CD14-positive monocyte (primary cell): ENCODE measurements around the gene ITPR1. TPM values are rescaled to one million over a fixed set of nuclear protein-coding genes. Genes with fewer than 3 reads are reported as not detected.

Experiments used
- DNase-seq, 3 donors: peaks; one replicate each; pipeline ENCODE4 v3.0.0-alpha.2; 2011 to 2022
- H2AFZ ChIP-seq: 2 replicates; pipeline ENCODE4 v1.6.0; 2012; ENCODE audit warnings: mild to moderate bottlenecking, low read depth, low read length, inconsistent platforms; ENCODE audit not compliant: insufficient read depth, poor library complexity, severe bottlenecking
- H3K27ac ChIP-seq, 2 donors: 1 replicate in 1 of 2; 2 replicates in 1 of 2; pipeline ENCODE4 v1.5.1; 2012 to 2013; ENCODE audit warnings: low read length in 2 of 2, control low read depth in 1 of 2, inconsistent platforms in 1 of 2, low read depth in 1 of 2, mild to moderate bottlenecking in 1 of 2
- H3K27me3 ChIP-seq, 2 donors: one replicate each; pipeline versions ENCODE4 v1.6.0 to v1.6.1; 2011 to 2013; ENCODE audit warnings: low read length in 2 of 2; ENCODE audit not compliant: control insufficient read depth in 2 of 2, insufficient read depth in 2 of 2
- H3K36me3 ChIP-seq, 2 donors: replicated peaks in 1 of 2; 1 replicate in 1 of 2; 2 replicates in 1 of 2; pipeline versions ENCODE4 v1.5.1 to v1.6.1; 2012 to 2013; ENCODE audit warnings: low read length in 2 of 2, control low read depth in 1 of 2, inconsistent platforms in 1 of 2, mild to moderate bottlenecking in 1 of 2; ENCODE audit not compliant: insufficient read depth in 2 of 2, control insufficient read depth in 1 of 2
- H3K4me1 ChIP-seq, 2 donors: 1 replicate in 1 of 2; 2 replicates in 1 of 2; pipeline versions ENCODE4 v1.5.1 to v1.6.1; 2012 to 2013; ENCODE audit warnings: low read length in 2 of 2, control low read depth in 1 of 2, inconsistent platforms in 1 of 2, mild to moderate bottlenecking in 1 of 2, moderate library complexity in 1 of 2; ENCODE audit not compliant: insufficient read depth in 2 of 2, control insufficient read depth in 1 of 2
- H3K4me2 ChIP-seq: replicated peaks from 2 replicates; pipeline ENCODE3; 2012; ENCODE audit warnings: low read length, moderate library complexity, mild to moderate bottlenecking; ENCODE audit not compliant: poor library complexity, severe bottlenecking; ENCODE audit errors: extremely low read depth
- H3K4me3 ChIP-seq, 3 experiments: fragments of 200-600 bp in 1 of 3; sonication (generic) in 1 of 3; replicated peaks in 1 of 3; 1 replicate in 2 of 3; 2 replicates in 1 of 3; pipeline ENCODE4 v1.5.1; 2011 to 2013; ENCODE audit warnings: low read length in 3 of 3, mild to moderate bottlenecking in 3 of 3, control low read depth in 2 of 3, low read depth in 2 of 3, inconsistent platforms in 1 of 3, moderate library complexity in 1 of 3
- H3K79me2 ChIP-seq: 2 replicates; pipeline ENCODE4 v1.6.0; 2012; ENCODE audit warnings: mild to moderate bottlenecking, control low read depth, inconsistent platforms, low read length, moderate library complexity; ENCODE audit not compliant: insufficient read depth
- H3K9ac ChIP-seq: 2 replicates; pipeline ENCODE4 v1.6.0; 2017; ENCODE audit warnings: low read length, mild to moderate bottlenecking; ENCODE audit not compliant: insufficient read depth, poor library complexity, severe bottlenecking
- H3K9me3 ChIP-seq, 2 donors: replicated peaks in 1 of 2; 1 replicate in 1 of 2; 2 replicates in 1 of 2; pipeline versions ENCODE4 v1.5.1 to v1.6.1; 2012 to 2013; ENCODE audit warnings: low read length in 2 of 2, control low read depth in 1 of 2; ENCODE audit not compliant: control insufficient read depth in 1 of 2, insufficient read depth in 1 of 2
- H4K20me1 ChIP-seq: 2 replicates; pipeline ENCODE4 v1.6.0; 2012; ENCODE audit warnings: mild to moderate bottlenecking, low read length, control low read depth, moderate library complexity; ENCODE audit not compliant: insufficient read depth
- H3K27ac Mint-ChIP-seq, 7 donors: one replicate each; pipeline ENCODE4 v1.8.0; 2020; ENCODE audit warnings: mild to moderate bottlenecking in 7 of 7, mixed read lengths in 7 of 7, moderate library complexity in 6 of 7, inconsistent platforms in 2 of 7
- H3K27me3 Mint-ChIP-seq, 3 donors: one replicate each; pipeline ENCODE4 v1.8.0; 2021 to 2022; ENCODE audit warnings: low read depth in 3 of 3, mild to moderate bottlenecking in 3 of 3, mixed read lengths in 3 of 3, moderate library complexity in 3 of 3, inconsistent platforms in 1 of 3
- H3K36me3 Mint-ChIP-seq, 2 donors: one replicate each; pipeline ENCODE4 v1.8.0; 2020; ENCODE audit warnings: mixed read lengths in 2 of 2, inconsistent platforms in 1 of 2, mild to moderate bottlenecking in 1 of 2
- H3K4me1 Mint-ChIP-seq: one replicate; pipeline ENCODE4 v1.8.0; 2020; ENCODE audit warnings: mild to moderate bottlenecking, mixed read lengths
- H3K4me3 Mint-ChIP-seq, 2 donors: one replicate each; pipeline ENCODE4 v1.8.0; 2020; ENCODE audit warnings: mild to moderate bottlenecking in 2 of 2, mixed read lengths in 2 of 2, moderate library complexity in 1 of 2
- H3K9me3 Mint-ChIP-seq, 7 donors: one replicate each; pipeline ENCODE4 v1.8.0; 2020 to 2022; ENCODE audit warnings: mixed read lengths in 7 of 7, mild to moderate bottlenecking in 6 of 7, moderate library complexity in 6 of 7, inconsistent platforms in 2 of 7
- WGBS: methylation state at CpG from one replicate; pipeline ENCODE4 v1.1.5; 2013; ENCODE audit warnings: missing lambda C conversion rate; ENCODE audit not compliant: insufficient coverage; 5-methylcytosine and 5-hydroxymethylcytosine counted together
- intact Hi-C, 2 donors: fragments of 100-400 bp; cut with micrococcal nuclease; formaldehyde crosslinking; loops; one replicate each; pipeline versions ENCODE4 v1.15.0 to v1.15.1; 2023
- polyA plus RNA-seq, 3 donors: library from polyadenylated mRNA; depleted of rRNA in 1 of 3; unstranded in 2 of 3; stranded (reverse) in 1 of 3; fragments of 300-500 nt in 2 of 3; fragments of >200 nt in 1 of 3; fragmentation: Illumina TruSeq in 2 of 3; gene quantifications; 1 replicate in 2 of 3; 2 replicates in 1 of 3; pipeline ENCODE4 v1.2.3, GENCODE V29; 2012 to 2021
- TF ChIP-seq, protein P1 (sequence below): fragments of 200-600 bp; IDR thresholded peaks from one replicate; pipeline ENCODE4 v1.8.0; 2022; ENCODE audit warnings: antibody characterized with exemption, mild to moderate bottlenecking

The ITPR1 gene
- polyA plus RNA-seq, 3 donors = 3.2 to 21.1 (median 7.1) TPM

DNA sequence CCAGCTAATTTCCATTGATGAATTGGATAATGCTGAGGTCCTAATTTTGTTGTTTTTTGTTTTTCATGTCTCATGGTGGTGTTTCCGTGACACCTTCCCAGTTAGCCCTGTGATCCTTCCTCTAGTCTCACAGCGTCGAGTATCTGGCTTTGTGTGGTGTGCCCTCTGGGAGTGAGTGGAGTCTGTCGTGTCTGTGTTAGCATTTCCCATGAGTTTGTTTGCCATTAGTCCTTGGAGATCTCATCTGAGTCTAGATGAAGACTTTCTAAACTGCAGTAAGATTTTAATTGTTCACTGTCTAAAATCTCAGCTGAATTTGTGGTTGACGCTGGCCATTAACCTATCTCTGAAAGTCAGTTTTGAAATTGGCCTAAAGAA, 224.2 kb downstream of the ITPR1 start:
- Mint-ChIP-seq H3K27me3 (peaks cover 0 to 1% (median 0%) of the 10 kb centered on the region in 3 donors), H3K4me1 (peaks cover 6% of the 10 kb centered on the region), H3K4me3 (no peak overlapping the region), H3K27ac (no peak overlapping the region), H3K9me3 (peaks cover 0 to 2% (median 0%) of the 10 kb centered on the region in 7 donors), H3K36me3 (peaks cover 55 to 78% of the 10 kb centered on the region in 2 donors)
- DNase-seq = no peak
- H2AFZ ChIP-seq = no peak overlapping the region
- H3K9ac ChIP-seq = no peak overlapping the region
- no peaks in the 10 kb centered on the region for H3K9me3 ChIP-seq
- H3K4me3 ChIP-seq = no peak overlapping the region
- WGBS = no CpG with 5 or more reads among the region's 5 CpGs
- H4K20me1 ChIP-seq = no peaks in the 10 kb centered on the region
- no peaks in the 10 kb centered on the region for H3K79me2 ChIP-seq
- TF ChIP-seq, protein P1, sequence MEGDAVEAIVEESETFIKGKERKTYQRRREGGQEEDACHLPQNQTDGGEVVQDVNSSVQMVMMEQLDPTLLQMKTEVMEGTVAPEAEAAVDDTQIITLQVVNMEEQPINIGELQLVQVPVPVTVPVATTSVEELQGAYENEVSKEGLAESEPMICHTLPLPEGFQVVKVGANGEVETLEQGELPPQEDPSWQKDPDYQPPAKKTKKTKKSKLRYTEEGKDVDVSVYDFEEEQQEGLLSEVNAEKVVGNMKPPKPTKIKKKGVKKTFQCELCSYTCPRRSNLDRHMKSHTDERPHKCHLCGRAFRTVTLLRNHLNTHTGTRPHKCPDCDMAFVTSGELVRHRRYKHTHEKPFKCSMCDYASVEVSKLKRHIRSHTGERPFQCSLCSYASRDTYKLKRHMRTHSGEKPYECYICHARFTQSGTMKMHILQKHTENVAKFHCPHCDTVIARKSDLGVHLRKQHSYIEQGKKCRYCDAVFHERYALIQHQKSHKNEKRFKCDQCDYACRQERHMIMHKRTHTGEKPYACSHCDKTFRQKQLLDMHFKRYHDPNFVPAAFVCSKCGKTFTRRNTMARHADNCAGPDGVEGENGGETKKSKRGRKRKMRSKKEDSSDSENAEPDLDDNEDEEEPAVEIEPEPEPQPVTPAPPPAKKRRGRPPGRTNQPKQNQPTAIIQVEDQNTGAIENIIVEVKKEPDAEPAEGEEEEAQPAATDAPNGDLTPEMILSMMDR = no peak
- H3K27me3 ChIP-seq = no peaks in the 10 kb centered on the region
- intact Hi-C loops = no loop called here
- H3K27ac ChIP-seq = no peak overlapping the region
- no peak overlapping the region for H3K4me2 ChIP-seq
- H3K36me3 ChIP-seq = peaks cover 46 to 86% of the 10 kb centered on the region in 2 donors
- peaks cover 1 to 2% of the 10 kb centered on the region in 2 donors for H3K4me1 ChIP-seq

DNA sequence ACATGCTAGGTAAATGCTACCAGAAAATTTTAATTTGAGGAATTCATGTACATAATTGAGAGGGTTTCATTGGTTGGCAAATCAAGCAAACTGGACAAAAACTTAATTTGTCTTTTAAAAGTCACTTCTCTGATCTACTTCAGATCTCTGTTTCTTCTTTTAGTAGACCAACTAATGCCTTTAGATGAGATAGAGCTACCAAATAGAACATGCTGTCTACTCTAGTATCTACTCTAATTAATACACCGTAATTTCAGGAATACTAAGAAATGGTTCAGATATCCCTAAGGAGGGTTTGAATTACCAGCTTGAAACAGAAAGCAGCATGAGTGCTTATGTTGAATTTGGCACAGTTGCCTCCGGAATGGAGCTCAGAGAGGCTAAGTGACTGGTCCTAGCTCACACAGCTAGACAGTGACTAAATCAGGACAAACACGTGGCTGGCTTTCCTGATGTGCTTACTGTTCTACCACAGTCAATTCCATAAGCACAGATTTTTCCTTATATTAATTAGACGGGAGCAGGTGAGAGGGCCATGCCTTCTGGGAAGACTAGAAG, 225.1 kb downstream of the ITPR1 start:
- Histone ChIP-seq H3K4me3 (no peak overlapping the region), H3K27ac (no peak overlapping the region), H3K9ac (no peak overlapping the region), H2AFZ (no peak overlapping the region), H3K79me2 (no peaks in the 10 kb centered on the region), H3K4me1 (peaks cover 0 to 3% of the 10 kb centered on the region in 2 donors), H3K9me3 (no peaks in the 10 kb centered on the region), H3K4me2 (no peak overlapping the region), H4K20me1 (no peaks in the 10 kb centered on the region), H3K27me3 (no peaks in the 10 kb centered on the region), H3K36me3 (peaks cover 40 to 77% of the 10 kb centered on the region in 2 donors)
- H3K9me3 Mint-ChIP-seq = peaks cover 0 to 2% (median 0%) of the 10 kb centered on the region in 7 donors
- DNase-seq = no peak
- peaks cover 12% of the 10 kb centered on the region for H3K4me1 Mint-ChIP-seq
- intact Hi-C loops = no loop called here
- H3K27ac Mint-ChIP-seq = no peak overlapping the region
- H3K4me3 Mint-ChIP-seq = no peak overlapping the region
- peaks cover 52 to 71% of the 10 kb centered on the region in 2 donors for H3K36me3 Mint-ChIP-seq
- 80% methylated on average over 1 of the region's 4 CpGs for WGBS
- H3K27me3 Mint-ChIP-seq = peaks cover 0 to 1% (median 0%) of the 10 kb centered on the region in 3 donors
- TF ChIP-seq, protein P1 = no peak
